SJSA1 (cell line): Measurements from ENCODE around the gene RNF150. TPM values are rescaled to one million over a fixed set of nuclear protein-coding genes. Genes with fewer than 3 reads are reported as not detected.
"Not testable (repeated sequence)": the region's sequence is repeated elsewhere in the genome, so short reads cannot be mapped to it uniquely, and the experiment has no call there.

Source experiments
- DNase-seq, 2 experiments: peaks; one replicate each; pipeline ENCODE4 v3.0.0-alpha.2; 2015 to 2020; ENCODE audit warnings: low spot score in 2 of 2, low read depth in 1 of 2
- H3K27ac ChIP-seq: fragments of 250-450 bp; sonication (Bioruptor Pico); 2 replicates; pipeline ENCODE4 v1.5.1; 2020; ENCODE audit warnings: mild to moderate bottlenecking, moderate library complexity
- H3K27me3 ChIP-seq: fragments of 250-450 bp; sonication (Bioruptor Pico); replicated peaks from 2 replicates; pipeline ENCODE4 v1.5.1; 2020; ENCODE audit warnings: mild to moderate bottlenecking, moderate library complexity
- H3K36me3 ChIP-seq: fragments of 250-450 bp; sonication (Bioruptor Pico); 2 replicates; pipeline ENCODE4 v1.5.1; 2020; ENCODE audit warnings: mild to moderate bottlenecking
- H3K4me1 ChIP-seq: fragments of 250-450 bp; sonication (Bioruptor Pico); replicated peaks from 2 replicates; pipeline ENCODE4 v1.6.1; 2021; ENCODE audit warnings: mild to moderate bottlenecking
- H3K4me3 ChIP-seq: fragments of 250-450 bp; sonication (Bioruptor Pico); 2 replicates; pipeline ENCODE4 v1.5.1; 2020; ENCODE audit warnings: mild to moderate bottlenecking
- H3K9me3 ChIP-seq: fragments of 250-450 bp; sonication (Bioruptor Pico); replicated peaks from 2 replicates; pipeline ENCODE4 v1.5.1; 2020; ENCODE audit warnings: mild to moderate bottlenecking
- total RNA-seq: library from RNA; depleted of rRNA; stranded (reverse); fragments of >200 nt; shearing (Covaris generic); gene quantifications from 2 replicates; pipeline ENCODE4 v1.2.3, GENCODE V29; 2014

RNF150 gene
- total RNA-seq, 1 experiment from 2014 or later = 6.7 TPM

- Histone ChIP-seq H3K27ac (no peak overlapping the region), H3K9me3 (no peaks in the 10 kb centered on the region), H3K4me1 (peaks cover 5% of the 10 kb centered on the region), H3K36me3 (no peaks in the 10 kb centered on the region), H3K27me3 (0 out of 2 replicates have a peak, but pooled peaks cover 3% of the 10 kb centered on the region), H3K4me3 (no peak overlapping the region)
- no peak for DNase-seq
These were observed 281.5 kb downstream of the RNF150 start for GRCh38 chr4:140851804-140852203.

- Histone ChIP-seq H3K36me3 (no peaks in the 10 kb centered on the region), H3K27me3 (0 out of 2 replicates have a peak, but pooled peaks cover 3% of the 10 kb centered on the region), H3K4me3 (no peak overlapping the region), H3K4me1 (no peaks in the 10 kb centered on the region), H3K27ac (no peak overlapping the region), H3K9me3 (no peaks in the 10 kb centered on the region)
- peak; percentile 48 to 49 for DNase-seq
These were observed 282.1 kb downstream of the RNF150 start for GRCh38 chr4:140851032-140851636.

- H3K4me3 ChIP-seq = no peak overlapping the region
- H3K27me3 ChIP-seq = 0 out of 2 replicates have a peak, but pooled peaks cover 3% of the 10 kb centered on the region
These were observed 283.7 kb downstream of the RNF150 start for GRCh38 chr4:140849526-140849925.

GRCh38 chr4:140846736-140847135 lies 286.5 kb downstream of the RNF150 start:
- H3K9me3 ChIP-seq = no peaks in the 10 kb centered on the region
- 0 out of 2 replicates have a peak, but pooled peaks cover 3% of the 10 kb centered on the region for H3K27me3 ChIP-seq
- DNase-seq = no peak
- no peaks in the 10 kb centered on the region for H3K4me1 ChIP-seq
- no peak overlapping the region for H3K4me3 ChIP-seq
- H3K36me3 ChIP-seq = no peaks in the 10 kb centered on the region
- H3K27ac ChIP-seq = no peak overlapping the region

More at GRCh38 chr4:140849526-140849925, 283.7 kb downstream of the RNF150 start:
- H3K9me3 ChIP-seq = no peaks in the 10 kb centered on the region
- H3K27ac ChIP-seq = no peak overlapping the region
- no peaks in the 10 kb centered on the region for H3K36me3 ChIP-seq
- DNase-seq = no peak
- H3K4me1 ChIP-seq = no peaks in the 10 kb centered on the region

- no peak for DNase-seq
- Histone ChIP-seq H3K27ac (no peak overlapping the region), H3K9me3 (no peaks in the 10 kb centered on the region), H3K27me3 (no peaks in the 10 kb centered on the region), H3K36me3 (no peaks in the 10 kb centered on the region), H3K4me1 (no peaks in the 10 kb centered on the region), H3K4me3 (no peak overlapping the region)
These were observed 289.2 kb downstream of the RNF150 start for GRCh38 chr4:140844061-140844460.

GRCh38 chr4:140841186-140841585 lies 292.1 kb downstream of the RNF150 start:
- Histone ChIP-seq H3K27me3 (no peaks in the 10 kb centered on the region), H3K4me1 (no peaks in the 10 kb centered on the region)

GRCh38 chr4:140839888-140840790 lies 293.1 kb downstream of the RNF150 start:
- no peak overlapping the region for H3K27ac ChIP-seq
- no peak for DNase-seq
- no peak overlapping the region for H3K4me3 ChIP-seq
- H3K9me3 ChIP-seq = no peaks in the 10 kb centered on the region
- H3K27me3 ChIP-seq = no peaks in the 10 kb centered on the region
- H3K4me1 ChIP-seq = no peaks in the 10 kb centered on the region
- no peaks in the 10 kb centered on the region for H3K36me3 ChIP-seq

More at GRCh38 chr4:140841186-140841585, 292.1 kb downstream of the RNF150 start:
- Histone ChIP-seq H3K4me3 (no peak overlapping the region), H3K9me3 (no peaks in the 10 kb centered on the region), H3K27ac (no peak overlapping the region), H3K36me3 (no peaks in the 10 kb centered on the region)
- no peak for DNase-seq

DNA sequence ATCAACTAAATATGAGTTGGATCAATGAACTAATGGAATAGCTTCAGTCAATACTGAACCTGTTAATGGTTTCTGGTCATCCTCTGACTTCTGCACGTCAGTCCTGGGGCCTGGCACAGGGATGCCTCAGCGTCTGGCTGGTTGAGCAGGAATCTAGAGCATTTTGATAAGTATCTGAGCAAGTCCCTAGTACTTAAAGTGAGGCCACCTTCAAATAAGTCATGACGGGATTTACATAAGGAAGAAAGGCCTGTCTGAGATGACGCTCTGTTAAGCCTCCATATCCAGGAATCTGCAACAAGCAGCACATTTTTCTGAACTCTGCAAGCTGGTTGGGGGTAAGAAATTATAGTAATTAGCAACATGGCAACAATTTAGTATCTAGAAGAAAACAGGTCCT lies 293.9 kb downstream of the RNF150 start:
- H3K27ac ChIP-seq = no peak overlapping the region
- no peak for DNase-seq
- H3K27me3 ChIP-seq = no peaks in the 10 kb centered on the region

GRCh38 chr4:140837736-140838135 lies 295.5 kb downstream of the RNF150 start:
- no peaks in the 10 kb centered on the region for H3K27me3 ChIP-seq
- H3K9me3 ChIP-seq = no peaks in the 10 kb centered on the region
- no peaks in the 10 kb centered on the region for H3K36me3 ChIP-seq
- no peak overlapping the region for H3K4me3 ChIP-seq
- H3K4me1 ChIP-seq = no peaks in the 10 kb centered on the region
- DNase-seq = no peak
- H3K27ac ChIP-seq = no peak overlapping the region

More for the DNA sequence above, 293.9 kb downstream of the RNF150 start:
- H3K4me1 ChIP-seq = no peaks in the 10 kb centered on the region
- no peak overlapping the region for H3K4me3 ChIP-seq
- H3K9me3 ChIP-seq = no peaks in the 10 kb centered on the region
- no peaks in the 10 kb centered on the region for H3K36me3 ChIP-seq

- Histone ChIP-seq H3K4me1 (no peaks in the 10 kb centered on the region), H3K4me3 (no peak overlapping the region), H3K27ac (no peak overlapping the region), H3K27me3 (no peaks in the 10 kb centered on the region), H3K36me3 (no peaks in the 10 kb centered on the region), H3K9me3 (no peaks in the 10 kb centered on the region)
- DNase-seq = no peak
These were observed 298.3 kb downstream of the RNF150 start for GRCh38 chr4:140834839-140835495.

DNA sequence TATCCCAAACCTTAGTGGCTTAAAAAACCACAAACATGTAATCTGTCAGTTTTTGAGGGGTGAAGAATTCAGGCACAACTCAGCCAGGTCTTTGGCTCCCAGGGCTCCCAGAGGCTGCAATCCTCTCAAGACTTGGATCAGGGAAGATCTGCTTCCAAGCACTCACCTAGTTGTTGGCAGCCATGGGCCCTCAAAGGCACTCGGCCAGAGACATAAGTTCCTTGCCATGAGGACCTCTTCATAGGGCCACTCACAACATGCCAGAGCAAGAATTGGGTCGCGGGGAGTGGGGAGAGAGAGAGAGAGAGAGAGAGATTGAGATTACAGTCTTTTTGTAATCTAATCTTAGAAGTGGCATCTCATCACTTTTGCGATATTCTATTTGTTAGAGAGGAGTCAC lies 300.0 kb downstream of the RNF150 start:
- Histone ChIP-seq H3K4me1 (no peaks in the 10 kb centered on the region), H3K27ac (no peak overlapping the region), H3K9me3 (no peaks in the 10 kb centered on the region), H3K4me3 (no peak overlapping the region), H3K27me3 (no peaks in the 10 kb centered on the region), H3K36me3 (no peaks in the 10 kb centered on the region)
- DNase-seq = no peak

DNA sequence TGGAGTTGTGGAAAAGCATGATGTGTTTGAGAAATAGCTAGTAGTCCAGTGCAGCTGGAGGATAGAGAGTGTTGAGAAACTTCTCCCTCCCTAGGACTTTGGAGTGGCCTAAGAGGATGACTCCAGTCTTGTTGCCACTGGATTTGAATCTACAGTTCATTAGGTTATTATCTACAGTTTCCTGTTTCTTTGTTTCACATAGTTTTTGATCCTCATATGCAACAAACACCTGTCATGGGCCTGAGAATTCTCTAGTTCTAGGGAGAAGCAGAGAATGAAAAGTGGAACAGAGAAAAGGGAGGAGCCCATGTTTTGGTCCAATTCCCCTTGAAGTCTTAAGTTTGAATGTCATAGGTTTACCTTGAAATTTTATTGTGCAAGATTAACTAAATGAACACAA lies 303.4 kb downstream of the RNF150 start:
- no peaks in the 10 kb centered on the region for H3K9me3 ChIP-seq
- H3K36me3 ChIP-seq = no peaks in the 10 kb centered on the region
- H3K27ac ChIP-seq = no peak overlapping the region
- no peak for DNase-seq
- H3K4me3 ChIP-seq = no peak overlapping the region
- H3K4me1 ChIP-seq = no peaks in the 10 kb centered on the region
- 0 out of 2 replicates have a peak, but pooled peaks cover 3% of the 10 kb centered on the region for H3K27me3 ChIP-seq

GRCh38 chr4:140826701-140827027 lies 306.6 kb downstream of the RNF150 start:
- Histone ChIP-seq H3K9me3 (no peaks in the 10 kb centered on the region), H3K4me1 (no peaks in the 10 kb centered on the region), H3K4me3 (no peak overlapping the region), H3K27ac (no peak overlapping the region), H3K36me3 (no peaks in the 10 kb centered on the region), H3K27me3 (0 out of 2 replicates have a peak, but pooled peaks cover 3% of the 10 kb centered on the region)
- DNase-seq = no peak

GRCh38 chr4:140820520-140820919 lies 312.7 kb downstream of the RNF150 start:
- H3K9me3 ChIP-seq, H3K4me3 ChIP-seq, H3K36me3 ChIP-seq, DNase-seq, H3K27ac ChIP-seq, H3K27me3 ChIP-seq, H3K4me1 ChIP-seq: not testable (repeated sequence)
